NCI-H2196 treated with DMSO at 0.1 percent for 48 hours (cell line): Measurements from ENCODE around the gene SST.

Experiments
- DNase-seq: peaks from one replicate; lab custom pipeline; 2025; ENCODE audit not compliant: unreplicated experiment; lab: John Stamatoyannopoulos, UW

SST gene

GRCh38 chr3:187669675-187670504 lies at the start of gene SST:
Gene SST, minus strand, starts transcription at chr3:187670394. Its CDS starts 103 bp downstream, at chr3:187670291.
- DNase-seq = no peak

- DNase-seq = peak; percentile 97
These were observed 49.6 kb upstream of the SST start for GRCh38 chr3:187719628-187720336.

- no peak for DNase-seq
These were observed 48.6 kb upstream of the SST start for GRCh38 chr3:187718802-187719201.

- DNase-seq = no peak
These were observed 47.4 kb upstream of the SST start for GRCh38 chr3:187717572-187717971.

- peak; percentile 79 for DNase-seq
These were observed 44.3 kb upstream of the SST start for GRCh38 chr3:187714404-187714979.

GRCh38 chr3:187713504-187713903 lies 43.3 kb upstream of the SST start:
- no peak for DNase-seq

- DNase-seq = no peak
These were observed 39.0 kb upstream of the SST start for GRCh38 chr3:187709155-187709554.

- DNase-seq = no peak
These were observed 38.5 kb upstream of the SST start for GRCh38 chr3:187708696-187709095.

- no peak for DNase-seq
These were observed 36.8 kb upstream of the SST start for GRCh38 chr3:187706971-187707370.

GRCh38 chr3:187705164-187705563 lies 35.0 kb upstream of the SST start:
- no peak for DNase-seq

- DNase-seq = no peak
These were observed 32.4 kb upstream of the SST start, which contains the start of gene RTP2 for GRCh38 chr3:187702507-187703033. Gene RTP2, minus strand, starts transcription at chr3:187702557. Its CDS starts 429 bp downstream, at chr3:187702128.

GRCh38 chr3:187700249-187700648 lies 30.1 kb upstream of the SST start:
- no peak for DNase-seq

GRCh38 chr3:187698499-187699399 lies 28.6 kb upstream of the SST start:
- DNase-seq = no peak

GRCh38 chr3:187696021-187696420 lies 25.8 kb upstream of the SST start:
- DNase-seq = no peak

GRCh38 chr3:187695449-187695848 lies 25.3 kb upstream of the SST start:
- DNase-seq = no peak

- DNase-seq = no peak
These were observed 24.6 kb upstream of the SST start for GRCh38 chr3:187694801-187695200.

GRCh38 chr3:187693431-187693830 lies 23.2 kb upstream of the SST start:
- DNase-seq = no peak

- DNase-seq = no peak
These were observed 19.8 kb upstream of the SST start for GRCh38 chr3:187689984-187690383.

- DNase-seq = no peak
These were observed 16.6 kb upstream of the SST start for GRCh38 chr3:187686621-187687273.

- DNase-seq = no peak
These were observed 15.8 kb upstream of the SST start for GRCh38 chr3:187685948-187686347.
